Progenitor cell of endocrine pancreas (in vitro differentiated cells): ENCODE data around the gene TMEM218. TPM values are rescaled to one million over a fixed set of nuclear protein-coding genes. Genes with fewer than 3 reads are reported as not detected.

Source experiments
- DNase-seq: peaks from one replicate; pipeline ENCODE4 v3.0.0; 2021; ENCODE audit warnings: low spot score; ENCODE audit not compliant: unreplicated experiment
- H3K27ac Mint-ChIP-seq: 2 replicates; pipeline ENCODE4 v1.8.0; 2021; ENCODE audit warnings: mild to moderate bottlenecking, moderate library complexity, mixed read lengths
- H3K27me3 Mint-ChIP-seq: 2 replicates; pipeline ENCODE4 v1.8.0; 2021; ENCODE audit warnings: mixed read lengths
- H3K36me3 Mint-ChIP-seq: 2 replicates; pipeline ENCODE4 v1.8.0; 2022; ENCODE audit warnings: mixed read lengths; ENCODE audit not compliant: insufficient read depth
- H3K4me1 Mint-ChIP-seq: 2 replicates; pipeline ENCODE4 v1.8.0; 2021; ENCODE audit warnings: low read depth, mixed read lengths
- H3K4me3 Mint-ChIP-seq: 2 replicates; pipeline ENCODE4 v1.8.0; 2021; ENCODE audit warnings: low read depth, mild to moderate bottlenecking, moderate library complexity, mixed read lengths
- H3K9me3 Mint-ChIP-seq: 2 replicates; pipeline ENCODE4 v1.8.0; 2021; ENCODE audit warnings: low read depth, mixed read lengths
- CTCF ChIP-seq: fragments of 200-600 bp; sonication (generic); IDR thresholded peaks from one replicate; pipeline ENCODE4 v1.5.0; 2021; ENCODE audit warnings: antibody characterized with exemption, mild to moderate bottlenecking; ENCODE audit not compliant: unreplicated experiment
- total RNA-seq: library from RNA; stranded (reverse); gene quantifications from 2 replicates; pipeline ENCODE4 v1.2.1, GENCODE V29; 2021

TMEM218 gene
- total RNA-seq, 1 donor from 2014 or later = 18.1 TPM

- no peak for TF ChIP-seq CTCF
- no peak overlapping the region for H3K4me3 Mint-ChIP-seq
Observed at GRCh38 chr11:125055107-125055715, 56.2 kb downstream of the TMEM218 start.

GRCh38 chr11:125053167-125053566 lies 58.3 kb downstream of the TMEM218 start:
- Mint-ChIP-seq H3K27ac (no peak overlapping the region), H3K4me3 (no peak overlapping the region), H3K36me3 (no peaks in the 10 kb centered on the region), H3K9me3 (no peaks in the 10 kb centered on the region), H3K4me1 (peaks cover 4% of the 10 kb centered on the region), H3K27me3 (no peaks in the 10 kb centered on the region)
- no peak for TF ChIP-seq CTCF
- no peak for DNase-seq

More at GRCh38 chr11:125055107-125055715, 56.2 kb downstream of the TMEM218 start:
- no peaks in the 10 kb centered on the region for H3K36me3 Mint-ChIP-seq
- H3K27me3 Mint-ChIP-seq = peaks cover 2% of the 10 kb centered on the region
- DNase-seq = no peak
- H3K27ac Mint-ChIP-seq = no peak overlapping the region
- H3K4me1 Mint-ChIP-seq = peaks cover 4% of the 10 kb centered on the region
- no peaks in the 10 kb centered on the region for H3K9me3 Mint-ChIP-seq

DNA sequence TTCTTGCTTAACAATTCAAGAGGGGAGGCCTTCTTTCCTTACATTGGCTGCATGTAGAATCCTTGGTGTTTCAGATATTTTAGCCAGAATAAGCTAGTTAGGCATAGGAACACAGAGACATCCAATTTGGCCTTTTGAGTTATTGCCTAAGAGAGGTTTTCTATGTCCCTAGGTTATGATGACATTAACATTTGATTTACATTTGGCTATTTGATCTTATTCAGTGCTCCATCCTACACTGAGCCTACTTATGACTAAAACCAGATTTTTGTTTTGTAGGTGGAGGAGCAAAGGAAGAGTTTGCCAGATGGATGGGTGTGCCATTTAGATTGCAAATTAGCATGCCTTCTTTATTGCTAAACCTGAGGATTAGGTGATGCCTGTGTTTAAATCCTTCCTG lies 59.4 kb downstream of the TMEM218 start:
- Mint-ChIP-seq H3K36me3 (no peaks in the 10 kb centered on the region), H3K9me3 (no peaks in the 10 kb centered on the region), H3K4me3 (no peak overlapping the region), H3K27ac (no peak overlapping the region), H3K27me3 (no peaks in the 10 kb centered on the region), H3K4me1 (peaks cover 2% of the 10 kb centered on the region)
- TF ChIP-seq CTCF = no peak
- DNase-seq = no peak

DNA sequence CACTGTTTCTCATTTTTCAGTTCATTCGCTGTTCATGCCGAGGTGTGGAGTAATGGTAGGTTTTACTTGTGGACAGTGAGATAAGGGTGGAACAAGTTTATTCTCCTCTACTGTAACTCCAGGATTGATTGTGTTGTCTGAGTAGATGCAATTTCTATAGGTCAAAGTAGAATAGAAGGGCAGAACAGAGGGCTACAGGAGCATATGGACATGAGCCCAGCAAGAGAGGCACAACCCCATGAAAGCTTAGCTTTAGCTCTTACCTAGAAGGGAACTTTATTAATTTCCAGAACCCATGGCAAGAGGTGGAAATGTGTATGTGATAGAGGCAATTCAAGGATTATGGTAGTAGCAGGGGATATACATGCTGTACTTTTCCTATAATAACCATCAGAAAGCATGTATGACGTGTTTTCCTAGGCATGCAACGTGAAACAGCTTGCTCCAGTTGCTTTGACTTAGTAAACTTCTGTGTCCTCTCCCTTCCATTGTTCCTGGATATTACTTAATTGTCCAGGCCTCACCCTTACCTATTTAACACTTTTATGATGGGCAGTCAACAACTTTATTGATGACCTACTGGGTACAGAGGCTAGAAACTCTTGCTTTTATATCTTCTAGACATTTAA lies 62.1 kb downstream of the TMEM218 start:
- Mint-ChIP-seq H3K9me3 (peaks cover 5% of the 10 kb centered on the region), H3K27me3 (no peaks in the 10 kb centered on the region), H3K4me3 (no peak overlapping the region), H3K36me3 (peaks cover 5% of the 10 kb centered on the region), H3K27ac (no peak overlapping the region), H3K4me1 (no peaks in the 10 kb centered on the region)
- TF ChIP-seq CTCF = no peak
- DNase-seq = no peak

Other genes with a start within 250 kb of the TMEM218 start
- gene ROBO3, start 246.2 kb downstream of the TMEM218 start, total RNA-seq = 9.9 and 10.2 TPM in 2 replicates
- not detected in 2 replicates for gene ROBO4, start 213.8 kb downstream of the TMEM218 start, total RNA-seq
- gene HEPN1, start 192.4 kb downstream of the TMEM218 start, total RNA-seq = not detected in 2 replicates
- gene HEPACAM, start 175.6 kb downstream of the TMEM218 start, total RNA-seq = 0.07 and 0.13 TPM in 2 replicates
- gene CCDC15, start 157.4 kb downstream of the TMEM218 start, total RNA-seq = 3.8 and 4.0 TPM in 2 replicates
- gene SLC37A2, start 48.3 kb downstream of the TMEM218 start, total RNA-seq = 0.51 and 0.62 TPM in 2 replicates
- 32.8 and 39.9 TPM in 2 replicates for gene PKNOX2, start 53.1 kb upstream of the TMEM218 start, total RNA-seq